ENCODE results near the gene ACTG2.
"Not testable (repeated sequence)": the region's sequence is repeated elsewhere in the genome, so short reads cannot be mapped to it uniquely, and the experiment has no call there.

ACTG2 gene

GRCh38 chr2:73892631-73893329 lies at the start of gene ACTG2:
TSS of gene ACTG2 (plus strand) at chr2:73893008. CDS start at chr2:73901312, 8,304 bp downstream.
- no peak for DNase-seq

- no peak for DNase-seq
These were observed 48.7 kb upstream of the ACTG2 start for GRCh38 chr2:73844087-73844486.

GRCh38 chr2:73850009-73850408 lies 42.8 kb upstream of the ACTG2 start:
- peak; percentile 54 for DNase-seq

GRCh38 chr2:73851274-73851673 lies 41.5 kb upstream of the ACTG2 start:
- DNase-seq, result no peak

GRCh38 chr2:73852020-73852419 lies 40.8 kb upstream of the ACTG2 start:
- DNase-seq, result no peak

GRCh38 chr2:73855526-73855925 lies 37.3 kb upstream of the ACTG2 start:
- no peak for DNase-seq

- DNase-seq, result no peak
These were observed 36.6 kb upstream of the ACTG2 start for GRCh38 chr2:73856214-73856613.

- DNase-seq, result no peak
These were observed 32.9 kb upstream of the ACTG2 start for GRCh38 chr2:73859721-73860586.

GRCh38 chr2:73862987-73863386 lies 29.8 kb upstream of the ACTG2 start:
- DNase-seq, result no peak

GRCh38 chr2:73868204-73868978 lies 24.4 kb upstream of the ACTG2 start:
- DNase-seq, result no peak

- no peak for DNase-seq
These were observed 22.7 kb upstream of the ACTG2 start for GRCh38 chr2:73870084-73870483.

- no peak for DNase-seq
These were observed 15.6 kb upstream of the ACTG2 start for GRCh38 chr2:73877071-73877802.

GRCh38 chr2:73877984-73878383 lies 14.8 kb upstream of the ACTG2 start:
- DNase-seq, result not testable (repeated sequence)

- DNase-seq, result no peak
These were observed 7.4 kb upstream of the ACTG2 start for GRCh38 chr2:73885406-73885805.

- no peak for DNase-seq
These were observed 6.5 kb upstream of the ACTG2 start for GRCh38 chr2:73886357-73886756.

- DNase-seq, result not testable (repeated sequence)
These were observed 5.0 kb upstream of the ACTG2 start for GRCh38 chr2:73887596-73888353.

- DNase-seq, result no peak
These were observed 4.4 kb upstream of the ACTG2 start for GRCh38 chr2:73888388-73888787.

GRCh38 chr2:73889206-73889605 lies 3.6 kb upstream of the ACTG2 start:
- no peak for DNase-seq

GRCh38 chr2:73890301-73891092 lies 2.3 kb upstream of the ACTG2 start:
- no peak for DNase-seq

GRCh38 chr2:73891276-73891901 lies 1.4 kb upstream of the ACTG2 start:
- DNase-seq, result no peak
